Femur (tissue), 1 donor: Measurements from ENCODE around the gene SLC46A2.

Source experiments
- DNase-seq: peaks from one replicate; pipeline ENCODE4 v3.0.0-alpha.2; 2017

The SLC46A2 gene, protein sequence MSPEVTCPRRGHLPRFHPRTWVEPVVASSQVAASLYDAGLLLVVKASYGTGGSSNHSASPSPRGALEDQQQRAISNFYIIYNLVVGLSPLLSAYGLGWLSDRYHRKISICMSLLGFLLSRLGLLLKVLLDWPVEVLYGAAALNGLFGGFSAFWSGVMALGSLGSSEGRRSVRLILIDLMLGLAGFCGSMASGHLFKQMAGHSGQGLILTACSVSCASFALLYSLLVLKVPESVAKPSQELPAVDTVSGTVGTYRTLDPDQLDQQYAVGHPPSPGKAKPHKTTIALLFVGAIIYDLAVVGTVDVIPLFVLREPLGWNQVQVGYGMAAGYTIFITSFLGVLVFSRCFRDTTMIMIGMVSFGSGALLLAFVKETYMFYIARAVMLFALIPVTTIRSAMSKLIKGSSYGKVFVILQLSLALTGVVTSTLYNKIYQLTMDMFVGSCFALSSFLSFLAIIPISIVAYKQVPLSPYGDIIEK

GRCh38 chr9:112890106-112891081 lies at the start of gene SLC46A2:
Gene SLC46A2 (minus strand): TSS chr9:112890876. CDS start chr9:112890681, 195 bp downstream.
- peak; percentile 28 for DNase-seq

GRCh38 chr9:112939418-112939817 lies 48.7 kb upstream of the SLC46A2 start:
- no peak for DNase-seq

- DNase-seq: no peak
Measured at GRCh38 chr9:112933696-112934095, 43.0 kb upstream of the SLC46A2 start.

- no peak for DNase-seq
Measured at GRCh38 chr9:112925058-112925641, 34.5 kb upstream of the SLC46A2 start.

- DNase-seq: no peak
Measured at GRCh38 chr9:112921549-112921948, 30.9 kb upstream of the SLC46A2 start.

DNA sequence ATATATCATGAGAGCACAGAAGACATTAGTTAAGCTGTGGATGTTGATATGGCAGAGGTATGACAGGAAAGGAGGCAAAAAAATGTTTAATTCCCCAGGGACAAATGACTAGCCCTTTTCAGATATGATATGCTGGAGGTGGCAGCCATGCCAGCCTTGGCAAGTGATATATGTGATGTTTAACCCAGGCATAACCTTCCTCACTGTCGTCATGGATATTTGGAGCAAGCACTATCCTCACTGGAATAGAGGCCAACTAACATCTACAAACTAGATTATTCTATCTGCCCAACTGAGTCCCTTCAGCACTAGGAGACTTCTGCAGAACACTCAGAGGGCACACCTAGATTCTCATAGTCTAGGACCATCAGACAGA lies 27.3 kb upstream of the SLC46A2 start:
- no peak for DNase-seq

- no peak for DNase-seq
Measured at GRCh38 chr9:112917047-112917986, 26.6 kb upstream of the SLC46A2 start.

DNA sequence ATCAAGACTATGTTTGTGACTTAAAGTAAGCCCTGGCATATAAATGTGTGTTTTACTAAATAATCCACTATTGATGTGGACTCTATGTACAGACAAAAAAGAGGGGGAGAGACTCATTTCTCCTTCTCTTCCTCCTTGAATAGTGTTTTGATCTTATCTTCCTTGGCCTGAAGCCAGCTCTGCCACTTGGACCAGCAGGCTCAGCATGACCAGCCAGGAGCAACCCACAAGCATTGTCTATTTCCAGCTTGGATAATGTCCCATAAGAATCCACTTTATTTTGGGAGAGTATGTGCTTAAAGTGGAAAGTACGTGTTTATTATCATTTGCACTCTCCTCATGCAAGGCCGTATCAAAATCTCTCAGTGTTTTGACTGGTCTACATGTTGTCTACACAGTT lies 23.8 kb upstream of the SLC46A2 start:
- no peak for DNase-seq

- no peak for DNase-seq
Measured at GRCh38 chr9:112913326-112913725, 22.6 kb upstream of the SLC46A2 start.

- no peak for DNase-seq
Measured at GRCh38 chr9:112912636-112913035, 22.0 kb upstream of the SLC46A2 start.

GRCh38 chr9:112911736-112912135 lies 21.1 kb upstream of the SLC46A2 start:
- DNase-seq: no peak

GRCh38 chr9:112905084-112905483 lies 14.4 kb upstream of the SLC46A2 start:
- DNase-seq: no peak

DNA sequence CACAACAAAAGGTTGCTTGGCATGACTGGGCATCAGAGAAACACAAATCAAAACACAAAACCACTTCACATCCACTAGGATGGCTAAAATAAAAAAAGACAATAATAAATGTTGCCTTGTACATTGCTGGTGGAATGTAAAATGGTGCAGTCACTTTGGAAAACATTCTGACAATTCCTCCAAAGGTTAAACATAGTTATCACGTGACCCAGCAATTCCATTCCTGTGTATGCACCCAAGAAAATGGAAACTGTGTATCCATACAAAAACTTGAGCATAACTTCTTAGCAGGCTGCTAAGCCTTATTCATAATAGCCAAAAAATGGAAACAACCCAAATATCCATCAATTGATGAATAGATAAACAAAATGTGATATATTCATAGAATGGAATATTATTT lies 10.2 kb upstream of the SLC46A2 start:
- DNase-seq: no peak

DNA sequence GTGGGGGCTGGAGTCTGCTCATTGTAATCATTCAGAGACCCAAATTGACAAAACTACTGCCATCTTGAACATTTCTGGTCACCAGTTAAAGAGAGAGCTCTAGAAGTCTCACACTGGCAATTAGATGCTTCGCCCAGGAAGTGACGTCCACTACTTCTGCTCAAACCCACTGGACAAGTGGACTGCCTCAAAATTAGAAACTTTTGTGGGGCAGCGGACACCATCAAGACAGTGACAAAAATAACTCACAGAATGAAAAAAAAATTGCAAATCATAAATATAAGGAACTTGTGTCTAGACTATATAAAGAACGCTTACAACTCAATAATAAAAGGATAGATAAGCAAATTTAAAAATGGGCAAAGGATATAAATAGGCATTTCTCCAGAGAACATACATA lies 9.8 kb upstream of the SLC46A2 start:
- no peak for DNase-seq

GRCh38 chr9:112898872-112899311 lies 8.2 kb upstream of the SLC46A2 start:
- no peak for DNase-seq

DNA sequence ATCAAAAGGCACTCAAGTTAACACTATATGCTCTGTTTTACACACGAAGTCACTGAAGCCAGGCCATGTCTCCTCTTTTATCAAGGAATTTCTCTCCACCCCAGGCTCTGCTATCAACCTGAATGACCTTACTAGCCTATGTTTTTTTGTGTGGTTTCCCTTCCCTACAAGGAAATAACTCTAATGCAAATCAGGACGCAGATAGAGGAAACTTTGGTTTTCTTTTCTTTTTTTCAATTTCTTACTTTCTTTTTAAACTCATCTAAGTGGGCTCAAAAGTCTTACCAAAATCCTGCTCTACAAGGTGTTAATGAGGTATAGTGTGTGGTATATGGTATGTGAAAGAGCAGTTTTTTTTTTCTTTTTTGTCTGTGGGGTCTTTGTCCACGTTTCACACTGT lies 5.5 kb upstream of the SLC46A2 start:
- no peak for DNase-seq

DNA sequence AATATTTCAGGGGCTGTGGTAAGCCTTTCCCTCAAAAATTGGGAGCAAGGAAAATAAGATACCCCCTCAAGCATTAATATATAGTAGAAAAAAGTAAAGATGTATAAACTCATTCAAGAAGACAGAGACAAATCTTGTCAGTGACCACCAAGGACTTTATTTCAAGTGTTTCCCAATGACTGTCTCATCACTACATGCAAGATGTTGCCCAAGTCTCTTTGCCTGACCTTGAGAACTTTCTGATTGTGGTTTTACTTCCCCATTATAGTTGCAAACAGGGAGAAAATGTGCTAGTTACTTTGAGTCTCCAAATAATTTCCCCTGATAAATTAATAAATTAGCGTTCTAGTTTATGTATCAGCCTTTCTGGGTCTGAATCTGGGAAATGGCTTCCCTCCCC lies 4.0 kb upstream of the SLC46A2 start:
- DNase-seq: no peak

GRCh38 chr9:112894041-112894440 lies 3.4 kb upstream of the SLC46A2 start:
- no peak for DNase-seq

- DNase-seq: no peak
Measured at GRCh38 chr9:112892981-112893380, 2.3 kb upstream of the SLC46A2 start.

GRCh38 chr9:112891521-112891920 lies 845 bp upstream of the SLC46A2 start:
- no peak for DNase-seq

- no peak for DNase-seq
Measured at GRCh38 chr9:112887381-112887780, 3.3 kb downstream of the SLC46A2 start.

DNA sequence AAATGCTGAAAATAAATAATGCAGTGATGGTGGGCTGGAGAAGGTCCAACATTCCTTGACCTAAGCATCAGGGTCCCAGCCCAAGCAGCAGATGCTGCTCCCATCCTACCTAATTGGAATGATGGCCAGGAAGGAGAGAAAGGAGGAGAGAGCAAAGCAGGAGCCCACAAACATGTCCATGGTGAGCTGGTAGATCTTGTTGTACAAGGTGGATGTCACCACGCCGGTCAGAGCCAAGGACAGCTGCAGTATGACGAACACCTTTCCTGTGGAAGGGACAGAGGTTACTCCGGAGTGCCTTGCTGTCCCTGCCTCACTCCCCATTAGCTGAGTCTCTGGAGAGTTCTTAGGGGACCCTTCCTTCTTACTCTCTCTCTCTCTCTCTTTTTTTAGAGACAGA lies 4.3 kb downstream of the SLC46A2 start:
- no peak for DNase-seq
